IPS-20b (cell line): ENCODE measurements around the gene CENPK.

Experiments used
- H3K27ac ChIP-seq: one replicate; pipeline ENCODE4 v1.5.1; 2013; ENCODE audit warnings: low read length
- H3K27me3 ChIP-seq: 2 replicates; pipeline ENCODE4 v1.6.1; 2013; ENCODE audit warnings: mild to moderate bottlenecking, low read length, inconsistent platforms; ENCODE audit not compliant: insufficient read depth
- H3K36me3 ChIP-seq: 2 replicates; pipeline ENCODE4 v1.6.1; 2013; ENCODE audit warnings: low read depth, mild to moderate bottlenecking, inconsistent platforms, low read length, moderate library complexity; ENCODE audit not compliant: insufficient read depth
- H3K4me1 ChIP-seq: 2 replicates; pipeline ENCODE4 v1.6.1; 2013; ENCODE audit warnings: mild to moderate bottlenecking, control low read depth, inconsistent platforms, low read length, moderate library complexity; ENCODE audit not compliant: insufficient read depth
- H3K4me3 ChIP-seq: 2 replicates; pipeline ENCODE4 v1.5.1; 2013; ENCODE audit warnings: mild to moderate bottlenecking, low read length, inconsistent platforms
- H3K9ac ChIP-seq: 2 replicates; pipeline ENCODE4 v1.6.1; 2013; ENCODE audit warnings: low read depth, mild to moderate bottlenecking, inconsistent platforms, low read length, moderate library complexity
- H3K9me3 ChIP-seq: 2 replicates; pipeline ENCODE4 v1.6.1; 2013; ENCODE audit warnings: mild to moderate bottlenecking, low read depth, low read length, inconsistent platforms; ENCODE audit not compliant: insufficient read depth

The CENPK gene

DNA sequence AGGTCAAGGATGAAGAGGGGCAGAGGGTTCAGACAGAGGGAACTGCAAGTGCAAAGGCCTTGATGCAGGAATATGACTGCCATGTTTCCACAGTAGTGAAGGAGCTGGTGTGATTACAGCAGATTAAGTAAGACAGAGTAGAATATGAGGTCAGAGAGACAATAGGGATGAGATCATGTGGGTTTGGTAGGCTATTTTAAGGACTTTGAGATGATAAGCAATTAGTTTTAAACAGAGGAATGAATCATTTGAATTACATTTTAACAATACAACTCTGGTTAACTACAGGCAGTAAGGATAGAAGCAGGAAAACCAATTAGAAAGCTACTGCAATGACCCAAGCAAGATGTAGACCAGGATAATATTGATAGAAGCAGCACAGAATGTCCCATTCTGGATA lies 7.7 kb downstream of the CENPK start:
- Histone ChIP-seq H3K27ac (no peak overlapping the region), H3K4me3 (no peak overlapping the region), H3K4me1 (no peaks in the 10 kb centered on the region), H3K9ac (no peak overlapping the region), H3K9me3 (no peaks in the 10 kb centered on the region), H3K27me3 (no peaks in the 10 kb centered on the region), H3K36me3 (peaks cover 70% of the 10 kb centered on the region)

DNA sequence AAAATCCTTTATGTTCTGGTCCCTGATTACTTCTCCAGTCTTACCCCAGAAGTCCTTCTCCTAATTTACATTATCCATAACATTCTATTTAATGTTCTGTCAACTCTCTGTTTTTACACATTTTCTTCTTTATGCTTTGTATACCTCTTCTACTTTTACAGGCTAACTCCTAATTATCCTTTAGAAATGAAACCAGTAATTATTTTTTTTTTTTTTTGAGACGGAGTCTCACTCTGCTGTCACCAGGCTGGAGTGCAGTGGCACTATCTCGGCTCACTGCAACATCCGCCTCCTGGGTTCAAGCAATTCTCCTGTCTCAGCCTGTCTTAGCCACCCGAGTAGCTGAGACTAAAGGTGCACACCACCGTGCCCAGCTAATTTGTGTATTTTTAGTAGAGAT lies 9.0 kb downstream of the CENPK start:
- H3K27me3 ChIP-seq = no peaks in the 10 kb centered on the region
- no peaks in the 10 kb centered on the region for H3K9me3 ChIP-seq
- no peak overlapping the region for H3K27ac ChIP-seq
- H3K9ac ChIP-seq = no peak overlapping the region
- no peaks in the 10 kb centered on the region for H3K4me1 ChIP-seq
- peaks cover 81% of the 10 kb centered on the region for H3K36me3 ChIP-seq
- no peak overlapping the region for H3K4me3 ChIP-seq

GRCh38 chr5:65548281-65548680 lies 14.7 kb downstream of the CENPK start:
- Histone ChIP-seq H3K9me3 (no peaks in the 10 kb centered on the region), H3K36me3 (peaks cover 85% of the 10 kb centered on the region), H3K9ac (no peak overlapping the region), H3K4me1 (no peaks in the 10 kb centered on the region), H3K27ac (no peak overlapping the region), H3K27me3 (no peaks in the 10 kb centered on the region), H3K4me3 (no peak overlapping the region)

GRCh38 chr5:65546141-65546540 lies 16.8 kb downstream of the CENPK start:
- Histone ChIP-seq H3K36me3 (peaks cover 93% of the 10 kb centered on the region), H3K9me3 (no peaks in the 10 kb centered on the region), H3K4me3 (no peak overlapping the region), H3K9ac (no peak overlapping the region), H3K27ac (no peak overlapping the region), H3K4me1 (no peaks in the 10 kb centered on the region), H3K27me3 (no peaks in the 10 kb centered on the region)

- Histone ChIP-seq H3K4me3 (no peak overlapping the region), H3K27me3 (no peaks in the 10 kb centered on the region), H3K27ac (no peak overlapping the region), H3K9me3 (no peaks in the 10 kb centered on the region), H3K9ac (no peak overlapping the region), H3K36me3 (peaks cover 83% of the 10 kb centered on the region), H3K4me1 (no peaks in the 10 kb centered on the region)
Measured at GRCh38 chr5:65544473-65544872, 18.5 kb downstream of the CENPK start.

DNA sequence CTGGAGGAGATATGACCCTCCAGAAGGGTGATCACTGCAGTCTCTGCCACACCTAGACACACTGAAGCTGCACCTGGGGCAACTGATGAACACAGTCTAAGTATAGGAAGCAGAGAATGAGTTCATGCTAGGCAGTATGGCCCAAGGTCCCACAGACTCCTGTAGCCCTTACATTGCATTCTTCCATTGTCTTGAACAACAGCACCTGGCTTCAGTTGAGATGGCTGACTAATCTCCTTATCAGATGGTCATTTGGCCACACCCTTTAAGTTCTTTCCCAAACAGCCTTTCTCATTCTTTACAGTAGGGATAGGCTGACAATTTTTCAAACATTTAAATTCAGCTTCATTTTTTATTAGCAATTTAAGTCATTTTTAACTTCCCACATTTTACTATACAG lies 23.1 kb downstream of the CENPK start:
- H3K9ac ChIP-seq = no peak overlapping the region
- H3K27me3 ChIP-seq = no peaks in the 10 kb centered on the region
- H3K4me3 ChIP-seq = no peak overlapping the region
- H3K4me1 ChIP-seq = no peaks in the 10 kb centered on the region
- H3K27ac ChIP-seq = no peak overlapping the region
- H3K36me3 ChIP-seq = peaks cover 66% of the 10 kb centered on the region
- no peaks in the 10 kb centered on the region for H3K9me3 ChIP-seq

DNA sequence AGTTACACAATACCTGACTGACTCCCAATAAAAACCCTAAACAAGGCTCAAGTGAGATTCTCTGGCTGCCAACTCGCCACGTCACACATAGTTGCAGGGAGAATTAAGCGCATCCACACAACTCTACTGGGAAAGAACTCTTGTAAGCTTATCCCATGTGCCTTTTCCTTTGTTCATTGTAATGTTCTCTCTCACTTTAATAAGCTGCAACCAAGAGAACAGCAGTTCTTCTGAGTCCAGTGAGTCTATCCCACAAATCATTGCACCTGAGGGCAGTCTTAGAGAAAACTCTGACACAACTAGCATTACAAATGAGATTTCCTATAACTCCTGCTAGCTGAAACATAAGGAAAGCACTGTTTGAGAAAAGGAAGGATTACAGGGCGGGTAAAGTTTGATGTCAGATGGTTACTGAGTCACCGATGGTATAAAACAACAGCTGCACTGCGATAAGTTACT lies 27.4 kb downstream of the CENPK start:
- no peaks in the 10 kb centered on the region for H3K9me3 ChIP-seq
- no peaks in the 10 kb centered on the region for H3K4me1 ChIP-seq
- no peak overlapping the region for H3K4me3 ChIP-seq
- H3K9ac ChIP-seq = no peak overlapping the region
- H3K27me3 ChIP-seq = no peaks in the 10 kb centered on the region
- no peak overlapping the region for H3K27ac ChIP-seq
- peaks cover 24% of the 10 kb centered on the region for H3K36me3 ChIP-seq

DNA sequence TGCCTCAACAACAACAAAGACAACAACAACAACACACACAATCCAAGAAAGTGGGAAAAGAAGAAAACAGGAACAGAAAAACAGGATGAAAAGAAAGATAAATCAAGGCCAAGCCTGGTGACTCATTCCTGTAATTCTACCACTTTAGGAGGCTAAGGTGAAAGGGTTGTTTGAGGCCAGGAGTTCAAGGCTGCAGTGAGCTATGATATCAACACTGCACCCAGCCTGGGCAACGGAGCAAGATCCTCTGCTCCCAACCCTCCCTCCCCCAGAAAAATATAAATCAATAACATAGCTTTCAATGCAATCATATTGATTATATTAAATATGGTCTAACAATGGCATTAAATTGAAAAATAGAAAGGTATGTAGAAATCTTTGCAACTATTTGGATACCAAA lies 32.1 kb downstream of the CENPK start:
- Histone ChIP-seq H3K27ac (no peak overlapping the region), H3K4me1 (no peaks in the 10 kb centered on the region), H3K4me3 (no peak overlapping the region), H3K36me3 (peaks cover 26% of the 10 kb centered on the region; the same call in 1 of the 2 replicates), H3K27me3 (no peaks in the 10 kb centered on the region), H3K9me3 (no peaks in the 10 kb centered on the region), H3K9ac (no peak overlapping the region)

- H3K9ac ChIP-seq = no peak overlapping the region
- H3K4me1 ChIP-seq = no peaks in the 10 kb centered on the region
- peaks cover 33% of the 10 kb centered on the region for H3K36me3 ChIP-seq
- H3K4me3 ChIP-seq = no peak overlapping the region
- H3K9me3 ChIP-seq = no peaks in the 10 kb centered on the region
- no peak overlapping the region for H3K27ac ChIP-seq
- no peaks in the 10 kb centered on the region for H3K27me3 ChIP-seq
Measured at GRCh38 chr5:65525726-65526125, 37.2 kb downstream of the CENPK start.

DNA sequence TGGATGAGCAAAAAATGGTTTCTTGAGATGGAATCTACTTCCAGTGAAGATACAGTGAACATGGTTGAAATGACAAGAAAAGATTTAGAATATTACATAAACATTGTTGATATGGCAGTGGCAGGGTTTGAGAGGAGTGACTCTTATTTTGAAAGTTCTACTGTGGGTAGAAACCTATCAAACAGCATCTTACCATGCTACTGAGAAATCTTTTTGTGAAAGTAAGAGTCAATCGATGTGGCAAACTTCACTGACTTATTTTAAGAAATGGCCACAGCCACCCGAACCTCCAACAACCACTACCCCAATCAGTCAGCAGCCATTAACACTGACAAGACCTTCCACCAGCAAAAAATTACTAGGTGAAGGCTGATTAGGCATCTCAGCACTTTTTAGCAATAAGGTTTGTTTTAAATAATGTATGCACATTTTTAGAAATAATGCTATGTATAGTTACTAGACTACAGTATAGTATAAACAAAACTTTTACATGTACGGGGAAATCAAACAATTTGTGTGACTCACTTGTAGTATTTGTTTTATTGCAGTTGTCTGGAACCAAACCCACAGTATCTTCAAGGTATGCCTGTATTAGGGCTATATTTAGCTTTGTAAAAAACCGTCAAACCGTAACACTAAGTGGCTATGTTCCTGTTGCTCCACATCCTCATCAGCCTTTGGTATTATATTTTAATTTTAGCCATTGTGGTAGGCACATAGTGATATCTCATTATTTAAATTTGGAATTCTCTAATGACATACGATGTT lies 50.6 kb downstream of the CENPK start:
- Histone ChIP-seq H3K27me3 (no peaks in the 10 kb centered on the region), H3K9ac (no peak overlapping the region), H3K27ac (no peak overlapping the region), H3K4me1 (no peaks in the 10 kb centered on the region), H3K9me3 (no peaks in the 10 kb centered on the region), H3K4me3 (no peak overlapping the region), H3K36me3 (no peaks in the 10 kb centered on the region; the same call in 1 of the 2 replicates)

- H3K4me1 ChIP-seq = no peaks in the 10 kb centered on the region
- H3K9me3 ChIP-seq = no peaks in the 10 kb centered on the region
- H3K9ac ChIP-seq = no peak overlapping the region
- no peak overlapping the region for H3K4me3 ChIP-seq
- no peaks in the 10 kb centered on the region for H3K27me3 ChIP-seq
- H3K36me3 ChIP-seq = no peaks in the 10 kb centered on the region
- H3K27ac ChIP-seq = no peak overlapping the region
Measured at GRCh38 chr5:65508978-65509377, 54.0 kb downstream of the CENPK start.

- H3K9me3 ChIP-seq = no peaks in the 10 kb centered on the region
- H3K4me1 ChIP-seq = no peaks in the 10 kb centered on the region
- no peaks in the 10 kb centered on the region for H3K36me3 ChIP-seq
- no peak overlapping the region for H3K27ac ChIP-seq
- H3K4me3 ChIP-seq = no peak overlapping the region
- H3K27me3 ChIP-seq = no peaks in the 10 kb centered on the region
- H3K9ac ChIP-seq = no peak overlapping the region
Measured at GRCh38 chr5:65506961-65507360, 56.0 kb downstream of the CENPK start.
